ENCODE results near the gene CNDP2.
"Not testable (repeated sequence)": the region's sequence is repeated elsewhere in the genome, so short reads cannot be mapped to it uniquely, and the experiment has no call there.

The CNDP2 gene

GRCh38 chr18:74500774-74501173, 4.6 kb downstream of the CNDP2 start:
- not testable (repeated sequence) for DNase-seq (ENCODE audit: low read depth)

GRCh38 chr18:74501386-74501785, 5.2 kb downstream of the CNDP2 start:
- no peak for DNase-seq (ENCODE audit: low read depth)

GRCh38 chr18:74503137-74503536, 7.0 kb downstream of the CNDP2 start:
- no peak for DNase-seq (ENCODE audit: low read depth)

- DNase-seq (ENCODE audit: low read depth) = no peak
Observed at GRCh38 chr18:74505776-74506175, 9.6 kb downstream of the CNDP2 start.

GRCh38 chr18:74506448-74507084, 10.4 kb downstream of the CNDP2 start:
- DNase-seq (ENCODE audit: low read depth) = no peak

- DNase-seq (ENCODE audit: low read depth) = no peak
Observed at GRCh38 chr18:74507097-74507881, 11.1 kb downstream of the CNDP2 start.

- no peak for DNase-seq (ENCODE audit: low read depth)
Observed at GRCh38 chr18:74507927-74508326, 11.8 kb downstream of the CNDP2 start.

GRCh38 chr18:74508366-74508765, 12.2 kb downstream of the CNDP2 start:
- DNase-seq (ENCODE audit: low read depth) = no peak

GRCh38 chr18:74508821-74509225, 12.7 kb downstream of the CNDP2 start:
- no peak for DNase-seq (ENCODE audit: low read depth)

GRCh38 chr18:74509856-74510769, 13.9 kb downstream of the CNDP2 start:
- DNase-seq (ENCODE audit: low read depth) = no peak

- DNase-seq (ENCODE audit: low read depth) = no peak
Observed at GRCh38 chr18:74510770-74511095, 14.6 kb downstream of the CNDP2 start.

GRCh38 chr18:74511823-74512222, 15.7 kb downstream of the CNDP2 start:
- DNase-seq (ENCODE audit: low read depth) = no peak

GRCh38 chr18:74512321-74513053, 16.3 kb downstream of the CNDP2 start:
- DNase-seq (ENCODE audit: low read depth) = no peak

GRCh38 chr18:74513149-74513882, 17.2 kb downstream of the CNDP2 start:
- no peak for DNase-seq (ENCODE audit: low read depth)

- no peak for DNase-seq (ENCODE audit: low read depth)
Observed at GRCh38 chr18:74513883-74514205, 17.7 kb downstream of the CNDP2 start.

GRCh38 chr18:74514860-74515495, 18.8 kb downstream of the CNDP2 start:
- no peak for DNase-seq (ENCODE audit: low read depth)

GRCh38 chr18:74515620-74516231, 19.6 kb downstream of the CNDP2 start:
- no peak for DNase-seq (ENCODE audit: low read depth)

- DNase-seq (ENCODE audit: low read depth) = no peak
Observed at GRCh38 chr18:74516271-74517235, 20.4 kb downstream of the CNDP2 start.

- DNase-seq (ENCODE audit: low read depth) = no peak
Observed at GRCh38 chr18:74517236-74517630, 21.1 kb downstream of the CNDP2 start.
